Stomach (tissue), 9 donors: ENCODE measurements around the gene USP40. TPM values are rescaled to one million over a fixed set of nuclear protein-coding genes. Genes with fewer than 3 reads are reported as not detected.

Experiments used
- DNase-seq, 2 donors: peaks; one replicate each; pipeline versions ENCODE4 v3.0.0 to v3.0.0-alpha.2; 2013 to 2019
- H3K27ac ChIP-seq, 5 donors: fragments of 200-600 bp in 4 of 5; sonication (generic) in 4 of 5; one replicate each; pipeline ENCODE4 v1.5.1; 2013 to 2019; ENCODE audit warnings: mild to moderate bottlenecking in 1 of 5, moderate library complexity in 1 of 5
- H3K27me3 ChIP-seq, 3 donors: fragments of 200-600 bp; sonication (generic); one replicate each; pipeline ENCODE4 v1.5.1; 2017 to 2019; ENCODE audit warnings: mixed run types in 1 of 3
- H3K36me3 ChIP-seq, 4 donors: fragments of 200-600 bp; sonication (generic); 1 replicate in 3 of 4; 2 replicates in 1 of 4; pipeline ENCODE4 v1.5.1; 2016 to 2019
- H3K4me1 ChIP-seq, 4 donors: fragments of 200-600 bp; sonication (generic); one replicate each; pipeline ENCODE4 v1.5.1; 2016 to 2019
- H3K4me3 ChIP-seq, 4 donors: fragments of 200-600 bp; sonication (generic) in 3 of 4; one replicate each; pipeline ENCODE4 v1.5.1; 2016 to 2019; ENCODE audit warnings: mild to moderate bottlenecking in 1 of 4
- H3K9me3 ChIP-seq, 4 donors: fragments of 200-600 bp; sonication (generic); one replicate each; pipeline ENCODE4 v1.5.1; 2016 to 2019
- CTCF ChIP-seq, 7 experiments: fragments of 450-650 bp in 4 of 7; fragments of 200-600 bp in 3 of 7; sonication (generic) in 3 of 7; IDR thresholded peaks; one replicate each; pipeline ENCODE4 v1.5.1; 2016 to 2019; ENCODE audit warnings: antibody characterized with exemption in 7 of 7, control low read depth in 2 of 7, mild to moderate bottlenecking in 1 of 7
- EP300 ChIP-seq: sonication (generic); formaldehyde crosslinking; IDR thresholded peaks from one replicate; pipeline ENCODE4 v1.6.1; 2017; ENCODE audit warnings: antibody characterized with exemption
- POLR2A ChIP-seq, 4 donors: fragments of 450-650 bp; IDR thresholded peaks; one replicate each; pipeline ENCODE4 v1.6.1; 2016; ENCODE audit warnings: antibody characterized with exemption in 4 of 4, control low read depth in 2 of 4, mild to moderate bottlenecking in 1 of 4, moderate library complexity in 1 of 4
- POLR2AphosphoS5 ChIP-seq, 3 donors: sonication (generic); formaldehyde crosslinking; IDR thresholded peaks; one replicate each; pipeline ENCODE4 v1.6.1; 2016; ENCODE audit warnings: antibody characterized with exemption in 3 of 3
- WGBS, 5 donors: extraction: QIAGEN DNeasy Blood & Tissue Kit in 3 of 5; methylation state at CpG; one replicate each; pipeline versions ENCODE4 v1.1.5 to v1.1.7; 2013 to 2018; 5-methylcytosine and 5-hydroxymethylcytosine counted together
- intact Hi-C: fragments of 100-400 bp; cut with DNase I; formaldehyde crosslinking; loops from one replicate; pipeline ENCODE4 v1.15.1; 2023; ENCODE audit warnings: low total_unique reads
- polyA plus RNA-seq, 3 donors: library from polyadenylated mRNA; stranded (reverse); fragments of 200-250 nt; gene quantifications; one replicate each; pipeline ENCODE4 v1.2.3, GENCODE V29; 2013
- total RNA-seq, 5 donors: library from RNA; depleted of rRNA; stranded (reverse); fragments of >200 nt; gene quantifications; one replicate each; pipeline versions ENCODE4 v1.1.0 to v1.2.3, GENCODE V29; 2014 to 2016
- donor health status: healthy with polysubstance abuse.
- donor health status: Bipolar disorder and iron deficiency.
- donor health status: healthy.

USP40 gene
- total and polyA plus RNA-seq, 8 donors, result 14.5 to 186 (median 31.3) TPM

- intact Hi-C loops, result no loop called here
Measured at GRCh38 chr2:233466991-233467603, 99.5 kb downstream of the USP40 start.

GRCh38 chr2:233464531-233465240 lies 101.9 kb downstream of the USP40 start:
- 55 to 75% (median 67%) methylated on average over 16 of the region's 16 CpGs for WGBS, 5 donors

More at GRCh38 chr2:233466991-233467603, 99.5 kb downstream of the USP40 start:
- no peak for TF ChIP-seq POLR2A (IDR thresholded peaks at IDR 0.05)
- no peak for TF ChIP-seq CTCF (IDR thresholded peaks at IDR 0.05)
- H3K9me3 ChIP-seq, result no peaks in the 10 kb centered on the region
- no peaks in the 10 kb centered on the region for H3K27me3 ChIP-seq
- 77 to 93% (median 80%) methylated on average over 20 of the region's 20 CpGs for WGBS, 5 donors
- no peak overlapping the region for H3K4me3 ChIP-seq
- H3K4me1 ChIP-seq, result peaks cover 8 to 49% (median 24%) of the 10 kb centered on the region in 4 donors
- peak in 1 of 2 donors; percentile 20 for DNase-seq
- peak overlapping the region in 4 of 5 donors; percentile 3 to 27 (median 12) for H3K27ac ChIP-seq
- peaks cover 78 to 100% (median 100%) of the 10 kb centered on the region in 4 donors for H3K36me3 ChIP-seq

GRCh38 chr2:233464056-233464455 lies 102.5 kb downstream of the USP40 start:
- DNase-seq, result no peak
- Histone ChIP-seq H3K27me3 (no peaks in the 10 kb centered on the region), H3K4me3 (no peak overlapping the region), H3K9me3 (no peaks in the 10 kb centered on the region), H3K36me3 (peaks cover 85 to 100% (median 100%) of the 10 kb centered on the region in 4 donors), H3K4me1 (peaks cover 10 to 52% (median 26%) of the 10 kb centered on the region in 4 donors), H3K27ac (peak overlapping the region; percentile 26 to 74 (median 62))
- 59 to 89% (median 73%) methylated on average over 19 of the region's 19 CpGs for WGBS, 5 donors
- no peak for TF ChIP-seq POLR2A (IDR thresholded peaks at IDR 0.05)
- no peak for TF ChIP-seq CTCF (IDR thresholded peaks at IDR 0.05)
- TF ChIP-seq POLR2AphosphoS5 (IDR thresholded peaks at IDR 0.05), result no peak
- TF ChIP-seq EP300, result no peak
- intact Hi-C loops, result no loop called here

More at GRCh38 chr2:233464531-233465240, 101.9 kb downstream of the USP40 start:
- peaks cover 84 to 100% (median 100%) of the 10 kb centered on the region in 4 donors for H3K36me3 ChIP-seq
- peak overlapping the region; percentile 31 to 74 (median 62) for H3K27ac ChIP-seq
- no peak overlapping the region for H3K4me3 ChIP-seq
- intact Hi-C loops, result no loop called here
- H3K27me3 ChIP-seq, result no peaks in the 10 kb centered on the region
- H3K4me1 ChIP-seq, result peaks cover 16 to 52% (median 31%) of the 10 kb centered on the region in 4 donors
- DNase-seq, result peak; percentile 62 to 71
- no peaks in the 10 kb centered on the region for H3K9me3 ChIP-seq
- peak in 2 of 3 donors; percentile 14 to 40 for TF ChIP-seq POLR2AphosphoS5 (IDR thresholded peaks at IDR 0.05)
- TF ChIP-seq POLR2A (IDR thresholded peaks at IDR 0.05), result no peak

- Histone ChIP-seq H3K4me3 (no peak overlapping the region), H3K9me3 (no peaks in the 10 kb centered on the region), H3K36me3 (peaks cover 85 to 100% (median 100%) of the 10 kb centered on the region in 4 donors)
Measured at GRCh38 chr2:233463586-233463985, 103.0 kb downstream of the USP40 start.

More at GRCh38 chr2:233463586-233463985, 103.0 kb downstream of the USP40 start:
- 89 to 95% (median 90%) methylated on average over 16 of the region's 16 CpGs for WGBS, 5 donors
- Histone ChIP-seq H3K4me1 (peaks cover 9 to 50% (median 24%) of the 10 kb centered on the region in 4 donors), H3K27me3 (no peaks in the 10 kb centered on the region), H3K27ac (peak overlapping the region in 2 of 5 donors; percentile 62 to 74)
- DNase-seq, result no peak
- TF ChIP-seq CTCF (IDR thresholded peaks at IDR 0.05), result no peak
- no peak for TF ChIP-seq EP300
- TF ChIP-seq POLR2A (IDR thresholded peaks at IDR 0.05), result no peak
- no peak for TF ChIP-seq POLR2AphosphoS5 (IDR thresholded peaks at IDR 0.05)
- intact Hi-C loops, result no loop called here
